Endothelial cell of umbilical vein (primary cell): ENCODE measurements around the gene DIMT1. TPM values are rescaled to one million over a fixed set of nuclear protein-coding genes. Genes with fewer than 3 reads are reported as not detected.

ENCODE experiments used
- BruUV-seq: library from RNA; stranded (reverse); fragments of 400-500 nt; replicated peaks from 2 replicates; lab custom pipeline; 2021; lab: Mats Ljungman, UMichigan
- CTCF ChIA-PET: fragments of 300-600, 350-600 bp; sonication (Branson Sonifier 250); formaldehyde crosslinking; loops from one replicate; lab custom pipeline; 2021; ENCODE audit warnings: antibody characterized with exemption, inconsistent platforms; lab: Charles Lee
- POLR2A ChIA-PET: fragments of 300-600, 350-600 bp; sonication (Branson Sonifier 250); formaldehyde crosslinking; loops from one replicate; lab custom pipeline; 2021; ENCODE audit warnings: antibody characterized with exemption, inconsistent platforms; lab: Charles Lee
- DNase-seq: peaks from one replicate; pipeline ENCODE4 v3.0.0-alpha.2; 2011; ENCODE audit warnings: low read depth, low spot score
- FAIRE-seq: peaks from 2 replicates; lab custom pipeline; 2011; peaks lifted over from hg19 to GRCh38; lab: Jason Lieb, UNC
- H2AFZ ChIP-seq: 2 replicates; pipeline ENCODE4 v1.6.0; 2012; ENCODE audit warnings: low read depth, low read length, control low read depth, inconsistent platforms
- H3K27ac ChIP-seq: 2 replicates; pipeline ENCODE4 v1.5.1; 2011; ENCODE audit warnings: low read depth, mild to moderate bottlenecking, control low read depth, low read length, moderate library complexity; ENCODE audit not compliant: insufficient read depth
- H3K27me3 ChIP-seq, 2 experiments: 2 replicates each; pipeline versions ENCODE4 v1.6.0 to v1.6.1; 2011; ENCODE audit warnings: low read length in 2 of 2, mixed read lengths in 1 of 2; ENCODE audit not compliant: control insufficient read depth in 2 of 2, insufficient read depth in 2 of 2
- H3K36me3 ChIP-seq, 2 experiments: 2 replicates in 1 of 2; 3 replicates in 1 of 2; pipeline ENCODE4 v1.5.1; 2011; ENCODE audit warnings: low read length in 2 of 2, mild to moderate bottlenecking in 1 of 2, moderate library complexity in 1 of 2; ENCODE audit not compliant: control insufficient read depth in 2 of 2, insufficient read depth in 2 of 2; ENCODE audit errors: extremely low read depth in 1 of 2
- H3K4me1 ChIP-seq: 3 replicates; pipeline ENCODE4 v1.5.1; 2011; ENCODE audit warnings: mild to moderate bottlenecking, low read length; ENCODE audit not compliant: control insufficient read depth, insufficient read depth; ENCODE audit errors: extremely low read depth
- H3K4me2 ChIP-seq: 2 replicates; pipeline ENCODE4 v1.6.1; 2011; ENCODE audit warnings: low read length, control low read depth, mixed read lengths; ENCODE audit not compliant: insufficient read depth
- H3K4me3 ChIP-seq, 3 experiments: fragments of 200-600 bp in 1 of 3; sonication (generic), shearing (Covaris generic) in 1 of 3; replicated peaks in 1 of 3; 2 replicates each; pipeline ENCODE4 v1.5.1; 2011 to 2016; ENCODE audit warnings: control low read depth in 3 of 3, low read length in 3 of 3, mild to moderate bottlenecking in 2 of 3, inconsistent platforms in 1 of 3, low read depth in 1 of 3, moderate library complexity in 1 of 3; ENCODE audit not compliant: insufficient read depth in 1 of 3
- H3K79me2 ChIP-seq: 2 replicates; pipeline ENCODE4 v1.6.0; 2012; ENCODE audit warnings: low read length, inconsistent platforms; ENCODE audit not compliant: control insufficient read depth, insufficient read depth
- H3K9ac ChIP-seq: replicated peaks from 2 replicates; pipeline ENCODE3; 2011; ENCODE audit warnings: low read length, control low read depth; ENCODE audit not compliant: insufficient read depth; ENCODE audit errors: extremely low read depth
- H3K9me1 ChIP-seq: replicated peaks from 3 replicates; pipeline ENCODE4 v1.6.0; 2011; ENCODE audit warnings: mild to moderate bottlenecking, low read length; ENCODE audit not compliant: control insufficient read depth, insufficient read depth; ENCODE audit errors: extremely low read depth
- H3K9me3 ChIP-seq: replicated peaks from 2 replicates; pipeline ENCODE4 v1.5.1; 2012; ENCODE audit warnings: low read length, inconsistent platforms; ENCODE audit not compliant: control insufficient read depth, insufficient read depth
- H4K20me1 ChIP-seq: replicated peaks from 2 replicates; pipeline ENCODE3; 2011; ENCODE audit warnings: mild to moderate bottlenecking, low read length; ENCODE audit not compliant: control insufficient read depth, insufficient read depth; ENCODE audit errors: extremely low read depth
- EZH2 ChIP-seq: IDR thresholded peaks from 2 replicates; pipeline ENCODE4 v1.6.1; 2012; ENCODE audit warnings: borderline replicate concordance, low read depth, mild to moderate bottlenecking, moderate library complexity, low read length, inconsistent platforms; ENCODE audit not compliant: severe bottlenecking
- FOS ChIP-seq: IDR thresholded peaks from 2 replicates; pipeline ENCODE4 v1.6.1; 2011; ENCODE audit warnings: mild to moderate bottlenecking, low read length, moderate library complexity, borderline replicate concordance; ENCODE audit not compliant: insufficient read depth
- GATA2 ChIP-seq: IDR thresholded peaks from 2 replicates; pipeline ENCODE4 v1.7.0; 2011; ENCODE audit warnings: low read depth, mild to moderate bottlenecking, moderate library complexity, mixed read lengths, low read length; ENCODE audit not compliant: insufficient read length, insufficient read depth
- JUN ChIP-seq: IDR thresholded peaks from 2 replicates; pipeline ENCODE4 v1.6.1; 2011; ENCODE audit warnings: borderline replicate concordance, low read depth; ENCODE audit not compliant: insufficient read length, insufficient read depth
- MYC ChIP-seq: IDR thresholded peaks from one replicate; pipeline ENCODE4 v1.6.1; 2011; ENCODE audit warnings: mild to moderate bottlenecking, low read depth, low read length
- POLR2A ChIP-seq: IDR thresholded peaks from 2 replicates; pipeline ENCODE4 v1.6.1; 2012; ENCODE audit warnings: low read depth, mild to moderate bottlenecking, control low read depth, low read length
- POLR2AphosphoS5 ChIP-seq: IDR thresholded peaks from 2 replicates; pipeline ENCODE4 v1.6.1; 2012; ENCODE audit warnings: low read depth, mild to moderate bottlenecking, control low read depth, low read length, moderate library complexity; ENCODE audit not compliant: insufficient read depth
- dilution Hi-C: fragments of 300-500 bp; cut with MboI; formaldehyde crosslinking; loops from one replicate; pipeline ENCODE4 v1.15.0; 2019; ENCODE audit warnings: low sequenced_read_pairs; ENCODE audit not compliant: extremely low pct_ligation_motif_present
- intact Hi-C: fragments of 100-400 bp; cut with micrococcal nuclease; formaldehyde crosslinking; loops from one replicate; pipeline ENCODE4 v1.10.0; 2022
- polyA plus RNA-seq, 4 experiments: library from polyadenylated mRNA; depleted of rRNA in 3 of 4; stranded (reverse) in 3 of 4; unstranded in 1 of 4; fragments of >200 nt; gene quantifications; 2 replicates each; pipeline versions ENCODE4 v1.2.1 to v1.2.3, GENCODE V29; 2011 to 2012; ENCODE audit warnings: missing spikeins in 1 of 4
- small RNA-seq: library from RNA; depleted of rRNA; stranded (forward); fragments of <200 nt; gene quantifications from one replicate; pipeline ENCODE3, GENCODE V24; 2012; ENCODE audit warnings: low replicate concordance, low read depth; ENCODE audit not compliant: insufficient read depth, insufficient read length
- total RNA-seq: library from RNA; stranded (reverse); gene quantifications from 2 replicates; pipeline ENCODE4 v1.2.3, GENCODE V29; 2021
- TF ChIP-seq, protein P1 (sequence below): IDR thresholded peaks from 2 replicates; pipeline ENCODE4 v1.6.1; 2011; ENCODE audit not compliant: insufficient read depth, insufficient read length
- TF ChIP-seq, protein P2 (sequence below), 2 donors: IDR thresholded peaks; 1 replicate in 1 of 2; 2 replicates in 1 of 2; pipeline ENCODE4 v1.5.1; 2011; ENCODE audit warnings: low read length in 2 of 2, mild to moderate bottlenecking in 2 of 2, moderate library complexity in 2 of 2, control low read depth in 1 of 2, inconsistent platforms in 1 of 2, low read depth in 1 of 2; ENCODE audit not compliant: insufficient read depth in 1 of 2; ENCODE audit errors: extremely low read depth in 1 of 2

Gene DIMT1
- total and polyA plus RNA-seq, 2 donors (not counting 3 experiments of a cell fraction or from before 2014, with no cell fraction given): 21.9 to 34.4 TPM

DNA sequence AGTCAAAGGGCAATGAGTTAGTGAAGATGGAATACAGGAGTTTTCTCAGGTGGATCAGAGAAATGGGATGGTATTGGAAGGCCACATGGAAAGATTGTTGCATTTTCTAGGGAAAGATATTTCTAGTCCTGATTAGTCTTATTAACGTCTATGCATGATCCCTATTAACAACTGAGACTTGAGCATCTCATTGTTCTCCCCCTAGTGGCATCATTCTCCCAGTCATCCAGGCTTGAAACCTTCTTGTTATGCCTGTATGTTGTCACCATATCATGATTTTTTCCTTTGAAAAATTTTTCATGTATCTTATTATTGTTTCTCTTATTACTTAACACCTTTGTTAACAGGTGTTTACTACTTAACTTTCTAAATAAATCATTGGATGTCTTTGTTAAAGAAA, 63.3 kb downstream of the DIMT1 start:
- Histone ChIP-seq H3K79me2 (peaks cover 51% of the 10 kb centered on the region), H3K4me2 (no peak overlapping the region), H4K20me1 (peaks cover 2% of the 10 kb centered on the region), H2AFZ (no peak overlapping the region), H3K4me1 (peaks cover 9% of the 10 kb centered on the region), H3K4me3 (no peak overlapping the region), H3K27ac (no peak overlapping the region), H3K27me3 (no peaks in the 10 kb centered on the region), H3K9me3 (no peaks in the 10 kb centered on the region), H3K9ac (no peak overlapping the region), H3K36me3 (no peaks in the 10 kb centered on the region), H3K9me1 (no peaks in the 10 kb centered on the region)
- DNase-seq: peak; percentile 27
- CTCF ChIA-PET: interaction anchor here (1.0 to 1.1 kb wide), 2 partner anchors 14 to 116 kb away, joined by 3 read pairs; no protein-coding TSS in a partner anchor
- intact Hi-C loops: loop anchor here (5.0 kb wide), 1 partner anchor 33 kb away; the partner anchor contains the start of gene KIF2A
- no TSS peak for BruUV-seq
- dilution Hi-C loops: no loop called here
- FAIRE-seq: peak; percentile 67
- POLR2A ChIA-PET: no interaction called here
- TF ChIP-seq, protein P1, sequence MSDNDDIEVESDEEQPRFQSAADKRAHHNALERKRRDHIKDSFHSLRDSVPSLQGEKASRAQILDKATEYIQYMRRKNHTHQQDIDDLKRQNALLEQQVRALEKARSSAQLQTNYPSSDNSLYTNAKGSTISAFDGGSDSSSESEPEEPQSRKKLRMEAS: no peak
- TF ChIP-seq FOS: no peak
- no peak for TF ChIP-seq POLR2A
- TF ChIP-seq MYC: no peak
- TF ChIP-seq EZH2: no peak
- TF ChIP-seq JUN: no peak
- no peak for TF ChIP-seq POLR2AphosphoS5
- no peak for TF ChIP-seq GATA2
- TF ChIP-seq, protein P2, sequence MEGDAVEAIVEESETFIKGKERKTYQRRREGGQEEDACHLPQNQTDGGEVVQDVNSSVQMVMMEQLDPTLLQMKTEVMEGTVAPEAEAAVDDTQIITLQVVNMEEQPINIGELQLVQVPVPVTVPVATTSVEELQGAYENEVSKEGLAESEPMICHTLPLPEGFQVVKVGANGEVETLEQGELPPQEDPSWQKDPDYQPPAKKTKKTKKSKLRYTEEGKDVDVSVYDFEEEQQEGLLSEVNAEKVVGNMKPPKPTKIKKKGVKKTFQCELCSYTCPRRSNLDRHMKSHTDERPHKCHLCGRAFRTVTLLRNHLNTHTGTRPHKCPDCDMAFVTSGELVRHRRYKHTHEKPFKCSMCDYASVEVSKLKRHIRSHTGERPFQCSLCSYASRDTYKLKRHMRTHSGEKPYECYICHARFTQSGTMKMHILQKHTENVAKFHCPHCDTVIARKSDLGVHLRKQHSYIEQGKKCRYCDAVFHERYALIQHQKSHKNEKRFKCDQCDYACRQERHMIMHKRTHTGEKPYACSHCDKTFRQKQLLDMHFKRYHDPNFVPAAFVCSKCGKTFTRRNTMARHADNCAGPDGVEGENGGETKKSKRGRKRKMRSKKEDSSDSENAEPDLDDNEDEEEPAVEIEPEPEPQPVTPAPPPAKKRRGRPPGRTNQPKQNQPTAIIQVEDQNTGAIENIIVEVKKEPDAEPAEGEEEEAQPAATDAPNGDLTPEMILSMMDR (IDR thresholded peaks at IDR 0.05; ENCODE audit: extremely low read depth in 1 of 2, insufficient read depth in 1 of 2, low read depth in 1 of 2, low read length in 2 of 2): no peak

Small RNA genes within 50 kb of the gene (small RNA-seq; reads per million reads assigned to genes)
- gene RNU6-661P: not detected

Other genes starting within 250 kb of the DIMT1 start
- 57.7 and 65.1 TPM in 2 replicates for gene KIF2A, start 97.7 kb downstream of the DIMT1 start, total RNA-seq
- gene KIF2A, start 97.7 kb downstream of the DIMT1 start, polyA plus RNA-seq: 11.7 and 17.1 TPM in 2 replicates
- 72.9 and 80.9 TPM in 2 replicates for gene IPO11, start 8.9 kb upstream of the DIMT1 start, total RNA-seq
- 31.7 and 38.5 TPM in 2 replicates for gene IPO11, start 8.9 kb upstream of the DIMT1 start, polyA plus RNA-seq
- 24.5 and 26.5 TPM in 2 replicates for gene LRRC70, start 174.9 kb upstream of the DIMT1 start, total RNA-seq
- 28.8 and 32.6 TPM in 2 replicates for gene LRRC70, start 174.9 kb upstream of the DIMT1 start, polyA plus RNA-seq